Activated CD4-positive, alpha-beta T cell treated with anti-CD3 and anti-CD28 coated beads, Interleukin-2, amount 50 U/mL, for 16 hours (primary cell): ENCODE data around the gene RHEBL1.

Experiments
- DNase-seq: peaks from one replicate; pipeline ENCODE4 v3.0.0-alpha.2; 2020

RHEBL1 gene

DNA sequence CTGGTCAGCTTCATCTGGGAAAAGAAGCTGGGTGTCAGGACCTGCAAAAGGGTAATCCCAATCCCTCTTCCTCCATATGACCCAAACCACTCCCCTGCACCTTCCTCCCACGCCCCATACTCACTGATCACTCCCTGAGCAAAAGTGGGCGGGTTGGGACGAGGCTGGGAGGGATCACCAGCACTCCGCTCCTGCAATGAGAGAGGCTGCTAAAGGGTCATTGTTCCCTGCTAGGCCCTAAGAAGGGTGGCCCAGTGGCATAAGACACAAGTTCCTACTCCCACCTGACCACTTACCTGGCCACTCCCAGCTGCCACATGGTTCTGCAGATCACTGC, 35.5 kb downstream of the RHEBL1 start:
- no peak for DNase-seq

- no peak for DNase-seq
These were observed 36.0 kb downstream of the RHEBL1 start for GRCh38 chr12:49033611-49034285.

DNA sequence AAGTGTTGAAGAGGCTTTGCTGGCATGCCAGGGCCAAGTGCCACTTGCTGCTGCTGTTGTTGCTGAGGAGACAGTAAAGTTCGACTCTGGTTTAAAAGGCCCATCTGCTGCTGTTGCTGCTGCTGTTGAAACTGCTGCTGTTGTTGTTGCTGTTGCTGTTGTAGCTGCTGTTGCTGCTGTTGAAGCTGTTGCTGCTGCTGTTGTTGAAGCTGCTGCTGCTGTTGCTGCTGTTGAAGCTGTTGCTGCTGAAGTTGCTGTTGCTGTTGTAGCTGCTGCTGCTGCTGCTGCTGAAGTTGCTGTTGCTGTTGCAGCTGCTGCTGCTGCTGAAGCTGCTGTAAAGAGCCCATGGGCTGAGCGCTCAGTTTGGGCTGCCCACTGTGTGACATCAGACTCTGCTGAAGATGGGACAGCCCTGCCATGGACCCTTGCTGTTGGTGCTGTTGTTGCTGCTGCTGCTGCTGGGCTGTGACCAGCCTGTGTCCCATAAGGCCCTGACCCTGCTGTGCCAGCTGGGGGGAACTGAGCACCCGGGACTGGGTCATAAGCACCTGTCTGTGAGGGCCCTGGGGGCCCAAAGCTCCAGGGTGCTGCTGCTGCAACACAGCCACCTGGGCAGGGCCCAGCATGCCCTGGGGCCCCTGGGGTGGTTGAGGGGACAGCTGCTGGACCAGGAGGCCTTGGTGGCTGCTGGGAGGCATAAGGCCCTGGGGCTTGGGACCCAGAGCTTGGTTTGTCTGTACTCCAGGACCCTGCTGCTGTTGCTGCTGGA, 36.9 kb downstream of the RHEBL1 start:
- DNase-seq = no peak

- no peak for DNase-seq
These were observed 37.5 kb downstream of the RHEBL1 start for GRCh38 chr12:49032276-49032675.

DNA sequence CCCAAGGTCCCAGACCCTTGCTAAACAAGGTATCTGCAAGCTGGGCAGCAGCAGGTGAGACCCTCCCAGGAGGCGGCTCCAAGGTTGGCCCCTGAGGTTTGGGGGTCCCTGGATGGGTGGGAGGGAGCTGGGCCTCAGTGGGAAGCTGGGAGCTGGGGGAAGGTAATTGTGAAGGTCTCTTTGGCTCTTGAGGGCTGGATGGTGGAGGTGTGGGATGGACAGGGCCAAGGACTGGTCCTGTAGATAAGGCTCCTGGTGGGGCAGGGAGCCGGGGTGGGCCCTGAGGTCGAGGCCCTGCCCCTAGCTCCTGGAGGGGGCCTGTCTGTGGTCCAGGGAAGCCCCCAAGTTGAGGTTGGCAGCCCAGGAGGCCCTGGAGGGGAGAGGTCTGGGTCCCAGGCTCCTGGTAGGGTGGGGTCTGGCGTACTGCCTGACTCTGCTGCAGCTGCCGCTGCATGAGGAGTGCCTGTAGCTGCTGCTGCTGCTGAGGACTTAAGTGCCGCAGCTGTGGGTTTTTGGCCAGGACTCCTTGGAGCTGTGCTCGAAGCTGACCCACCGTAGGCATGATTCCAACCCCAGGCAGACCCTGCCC, 38.1 kb downstream of the RHEBL1 start:
- no peak for DNase-seq

- no peak for DNase-seq
These were observed 38.8 kb downstream of the RHEBL1 start for GRCh38 chr12:49030714-49031572.

GRCh38 chr12:49030119-49030518, 39.7 kb downstream of the RHEBL1 start:
- DNase-seq = no peak

GRCh38 chr12:49028666-49029275, 41.0 kb downstream of the RHEBL1 start:
- no peak for DNase-seq

DNA sequence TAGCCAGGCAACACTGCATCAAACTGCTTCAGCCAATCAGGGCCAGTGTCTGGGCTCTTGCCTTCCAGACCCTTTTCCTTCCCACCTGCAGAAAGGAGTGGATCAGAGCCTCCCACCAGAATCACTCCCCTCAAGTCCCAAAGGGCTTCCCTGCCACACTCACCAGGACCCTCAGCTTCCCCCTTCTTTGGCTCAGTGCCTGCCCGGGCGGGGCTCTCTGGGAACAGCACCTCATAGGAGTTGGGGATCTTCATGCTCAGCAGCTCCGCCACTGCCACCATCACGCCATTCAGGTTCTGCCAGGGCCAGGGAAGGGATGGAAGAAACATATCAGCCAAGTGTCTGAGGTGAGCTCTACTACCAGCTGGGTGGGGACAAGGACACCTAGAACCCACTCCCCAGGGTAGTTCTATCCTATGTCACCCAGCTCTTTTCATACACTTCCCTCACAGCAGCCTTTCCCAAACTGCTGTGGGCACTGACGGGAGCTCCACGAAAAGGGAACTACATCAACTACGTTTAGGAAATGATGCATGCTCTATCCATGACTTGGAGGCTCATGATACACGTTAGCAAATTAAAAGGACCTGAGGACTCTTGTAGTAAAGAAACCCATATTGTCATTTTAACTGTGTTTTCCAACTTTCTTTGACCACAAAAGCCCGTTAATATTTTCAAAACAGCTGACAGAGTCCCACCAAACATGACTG, 41.8 kb downstream of the RHEBL1 start:
- no peak for DNase-seq

- no peak for DNase-seq
These were observed 42.9 kb downstream of the RHEBL1 start for GRCh38 chr12:49026678-49027480.

GRCh38 chr12:49026101-49026500, 43.7 kb downstream of the RHEBL1 start:
- DNase-seq = no peak

- DNase-seq = no peak
These were observed 44.3 kb downstream of the RHEBL1 start for GRCh38 chr12:49025463-49025862.

DNA sequence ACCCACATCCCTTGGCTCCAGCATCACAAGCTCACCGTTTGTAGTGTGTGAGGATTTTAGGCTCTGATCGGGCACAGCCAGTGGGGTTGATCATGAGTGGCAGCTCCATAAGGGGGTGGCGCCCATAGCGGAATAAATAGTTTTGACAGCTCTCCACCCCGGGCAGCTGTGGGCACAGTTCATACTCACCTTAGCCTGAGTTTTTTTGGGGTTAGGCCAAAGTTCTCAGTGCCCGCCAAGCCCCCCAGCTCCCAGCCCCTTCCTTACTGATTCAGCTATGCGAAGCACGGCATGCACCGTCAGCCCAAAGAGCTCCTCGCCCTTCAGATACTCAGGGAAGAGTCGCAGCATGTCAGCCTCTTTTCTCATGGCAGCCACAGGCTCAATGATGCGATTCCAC, 45.2 kb downstream of the RHEBL1 start:
- no peak for DNase-seq

- DNase-seq = no peak
These were observed 46.0 kb downstream of the RHEBL1 start for GRCh38 chr12:49023812-49024211.

GRCh38 chr12:49022558-49023178, 47.1 kb downstream of the RHEBL1 start:
- DNase-seq = no peak

- no peak for DNase-seq
These were observed 48.4 kb downstream of the RHEBL1 start for GRCh38 chr12:49021292-49021915.

GRCh38 chr12:49020441-49020840, 49.3 kb downstream of the RHEBL1 start:
- DNase-seq = no peak

DNA sequence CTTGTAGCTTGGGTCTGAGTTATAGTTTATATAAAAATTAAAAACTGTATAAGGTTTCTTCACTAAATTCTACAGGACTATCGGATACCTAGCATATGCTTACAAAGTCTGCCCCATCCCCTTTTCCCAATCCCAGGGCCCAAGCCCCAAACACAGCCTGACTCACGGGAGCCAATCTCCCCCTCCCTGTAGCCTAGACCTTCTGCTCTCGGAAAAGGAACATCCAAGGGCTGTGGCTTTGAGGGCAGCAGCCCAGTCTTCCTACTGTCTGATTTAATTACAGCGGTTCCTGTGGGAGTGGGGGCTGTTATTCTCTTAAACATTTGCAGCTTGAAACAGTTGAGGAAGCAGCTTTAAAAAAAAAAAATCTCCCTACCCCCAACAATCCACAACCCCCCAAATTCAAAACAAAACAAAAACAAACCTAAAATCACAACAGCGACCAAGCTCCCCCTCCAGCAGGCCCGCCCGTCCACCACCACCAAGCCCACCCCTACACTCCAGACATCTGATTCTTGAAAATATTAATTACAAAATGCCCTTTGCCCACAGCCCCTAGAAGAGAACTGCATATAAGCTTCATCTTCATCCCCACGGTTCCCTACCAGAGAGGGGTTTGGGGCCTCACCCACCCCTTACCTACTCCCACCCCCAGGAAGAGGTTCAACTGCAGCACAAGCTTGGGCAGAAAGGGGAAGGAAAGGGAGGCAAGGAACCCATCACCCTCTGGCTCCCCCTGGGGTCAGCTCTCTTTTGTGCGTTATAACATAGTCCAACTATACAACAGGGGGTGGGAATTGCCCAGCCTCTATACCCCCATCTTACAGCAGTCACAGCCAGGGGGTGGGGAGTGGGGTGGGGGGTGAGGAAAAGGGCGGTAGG, 50.1 kb downstream of the RHEBL1 start:
- peak; percentile 51 for DNase-seq

DNA sequence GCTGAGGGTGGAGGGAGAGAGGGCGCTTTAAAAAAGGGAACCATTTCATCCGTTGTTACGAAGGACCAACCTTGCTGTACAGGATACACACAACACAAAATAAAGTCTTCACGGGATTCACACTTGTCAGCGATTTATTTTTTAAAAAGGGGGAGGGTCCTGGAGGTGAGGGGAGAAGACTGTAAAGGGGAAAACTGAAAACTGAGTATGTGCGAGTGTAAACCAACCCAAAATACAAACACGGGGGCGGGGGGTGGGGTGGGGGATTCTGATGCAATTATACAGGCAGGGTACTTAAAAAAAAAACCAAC, 50.7 kb downstream of the RHEBL1 start:
- DNase-seq = no peak
